HFFc6 (cell line): ENCODE results near the gene TWIST2. TPM values are rescaled to one million over a fixed set of nuclear protein-coding genes. Genes with fewer than 3 reads are reported as not detected.

Experiments used
- DNase-seq: peaks from one replicate; pipeline ENCODE4 v3.0.0-alpha.2; 2018
- H3K27ac Mint-ChIP-seq: 2 replicates; pipeline ENCODE4 v1.8.0; 2020; ENCODE audit warnings: mild to moderate bottlenecking, mixed read lengths
- H3K27me3 Mint-ChIP-seq: 2 replicates; pipeline ENCODE4 v1.8.0; 2021; ENCODE audit warnings: mild to moderate bottlenecking, moderate library complexity, mixed read lengths; ENCODE audit not compliant: insufficient read depth
- H3K36me3 Mint-ChIP-seq: 2 replicates; pipeline ENCODE4 v1.8.0; 2021; ENCODE audit warnings: low read depth, mixed read lengths
- H3K4me1 Mint-ChIP-seq: 2 replicates; pipeline ENCODE4 v1.8.0; 2020; ENCODE audit warnings: low read depth, mixed read lengths
- H3K4me3 Mint-ChIP-seq: 2 replicates; pipeline ENCODE4 v1.8.0; 2020; ENCODE audit warnings: mild to moderate bottlenecking, moderate library complexity, mixed read lengths
- H3K9me3 Mint-ChIP-seq: 2 replicates; pipeline ENCODE4 v1.8.0; 2020; ENCODE audit warnings: mild to moderate bottlenecking, mixed read lengths
- CTCF ChIP-seq: fragments of 200-600 bp; sonication (generic); IDR thresholded peaks from 2 replicates; pipeline ENCODE4 v1.5.0; 2021; ENCODE audit warnings: antibody characterized with exemption, mild to moderate bottlenecking
- total RNA-seq, 6 experiments: library from RNA; stranded (reverse); fragmentation: NEBNext Ultra II Directional; extraction: Animal tissue kit (Norgen Biotek cat#: 25700); gene quantifications; 2 replicates in 1 of 6; 3 replicates in 5 of 6; pipeline ENCODE4 v1.2.3, GENCODE V29; 2021

The TWIST2 gene
- total RNA-seq, 6 experiments from 2014 or later, result 127 to 146 (median 137) TPM

- Mint-ChIP-seq H3K4me1 (peaks cover 99% of the 10 kb centered on the region; the same call in 1 of the 2 replicates), H3K27me3 (peaks cover 50% of the 10 kb centered on the region), H3K4me3 (peak overlapping the region; percentile 83; the same call in 1 of the 2 replicates)
These were observed 42.2 kb downstream of the TWIST2 start for GRCh38 chr2:238890131-238890530.

DNA sequence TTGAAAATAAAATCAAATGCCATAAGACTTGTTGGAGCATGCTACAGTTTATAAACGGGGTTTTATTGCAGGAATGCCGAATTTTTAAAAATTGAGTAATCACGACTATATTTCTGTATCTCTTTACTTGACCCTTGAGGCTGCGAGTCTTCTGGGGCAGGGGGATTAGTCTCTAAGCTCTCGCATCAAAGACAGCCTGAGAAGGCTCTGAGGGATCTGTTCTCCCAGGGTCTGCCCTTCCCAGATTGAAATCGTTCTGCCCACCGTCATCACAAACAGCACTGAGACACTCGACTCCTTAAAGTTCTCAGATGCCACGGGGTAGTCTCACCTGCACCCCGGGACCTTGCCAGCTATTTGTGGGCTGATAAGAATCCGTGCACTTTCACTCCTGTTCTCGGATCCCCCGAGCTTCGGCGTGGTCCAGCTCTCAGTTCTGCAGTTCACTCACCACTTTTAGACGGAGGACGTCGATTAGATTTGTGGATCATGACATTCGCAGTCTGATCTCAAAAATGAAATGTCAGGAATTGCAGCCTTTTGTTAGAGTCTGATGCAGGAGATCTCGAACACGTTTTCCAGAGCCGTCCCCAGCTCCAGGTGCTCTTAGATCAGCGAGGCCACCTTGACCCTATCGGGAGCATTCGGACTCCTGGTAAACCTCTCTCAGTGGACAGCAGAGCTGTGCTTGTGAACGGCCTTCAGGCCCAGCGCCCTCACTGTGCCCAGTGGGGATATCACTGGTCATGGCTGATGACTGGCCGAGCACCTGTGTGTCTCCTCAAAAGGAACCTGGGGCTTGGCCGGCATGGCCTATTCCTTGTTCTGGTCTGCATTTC, 43.0 kb downstream of the TWIST2 start:
- Mint-ChIP-seq H3K27ac (peak overlapping the region; percentile 95), H3K4me3 (peak overlapping the region; percentile 83), H3K27me3 (peaks cover 53% of the 10 kb centered on the region), H3K36me3 (peaks cover 73% of the 10 kb centered on the region), H3K9me3 (no peaks in the 10 kb centered on the region), H3K4me1 (peaks cover 99% of the 10 kb centered on the region; the same call in 1 of the 2 replicates)
- no peak for DNase-seq
- TF ChIP-seq CTCF, result no peak

More at GRCh38 chr2:238890131-238890530, 42.2 kb downstream of the TWIST2 start:
- TF ChIP-seq CTCF, result no peak
- Mint-ChIP-seq H3K27ac (peak overlapping the region; percentile 95), H3K9me3 (no peaks in the 10 kb centered on the region), H3K36me3 (peaks cover 70% of the 10 kb centered on the region)
- no peak for DNase-seq

- peaks cover 52% of the 10 kb centered on the region for H3K27me3 Mint-ChIP-seq
- no peak for TF ChIP-seq CTCF
- peaks cover 67% of the 10 kb centered on the region for H3K36me3 Mint-ChIP-seq
- peak; percentile 64 for DNase-seq
- peak overlapping the region; percentile 95 for H3K27ac Mint-ChIP-seq
- H3K9me3 Mint-ChIP-seq, result no peaks in the 10 kb centered on the region
- H3K4me1 Mint-ChIP-seq, result peaks cover 99% of the 10 kb centered on the region; the same call in 1 of the 2 replicates
- H3K4me3 Mint-ChIP-seq, result peak overlapping the region; percentile 83
These were observed 43.7 kb downstream of the TWIST2 start for GRCh38 chr2:238891457-238892203.

DNA sequence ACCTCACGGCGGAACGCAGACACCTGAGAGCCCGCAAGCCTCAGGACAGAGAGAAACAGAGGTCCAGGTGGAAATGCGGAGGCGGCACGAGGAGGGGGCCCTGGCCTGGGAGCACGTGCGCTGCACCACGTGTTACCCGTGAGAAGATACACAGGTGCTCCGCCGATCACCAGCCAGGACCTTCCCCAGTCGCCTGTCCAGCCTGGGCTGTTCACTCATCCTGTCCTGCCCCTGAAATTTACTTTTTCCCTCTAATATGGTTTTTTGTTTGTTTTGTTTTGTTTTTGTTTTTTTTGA, 44.3 kb downstream of the TWIST2 start:
- Mint-ChIP-seq H3K27ac (peak overlapping the region; percentile 95), H3K27me3 (peaks cover 47% of the 10 kb centered on the region), H3K4me3 (peak overlapping the region; percentile 83), H3K9me3 (no peaks in the 10 kb centered on the region), H3K36me3 (peaks cover 62% of the 10 kb centered on the region), H3K4me1 (peaks cover 99% of the 10 kb centered on the region; the same call in 1 of the 2 replicates)
- DNase-seq, result no peak
- no peak for TF ChIP-seq CTCF

DNA sequence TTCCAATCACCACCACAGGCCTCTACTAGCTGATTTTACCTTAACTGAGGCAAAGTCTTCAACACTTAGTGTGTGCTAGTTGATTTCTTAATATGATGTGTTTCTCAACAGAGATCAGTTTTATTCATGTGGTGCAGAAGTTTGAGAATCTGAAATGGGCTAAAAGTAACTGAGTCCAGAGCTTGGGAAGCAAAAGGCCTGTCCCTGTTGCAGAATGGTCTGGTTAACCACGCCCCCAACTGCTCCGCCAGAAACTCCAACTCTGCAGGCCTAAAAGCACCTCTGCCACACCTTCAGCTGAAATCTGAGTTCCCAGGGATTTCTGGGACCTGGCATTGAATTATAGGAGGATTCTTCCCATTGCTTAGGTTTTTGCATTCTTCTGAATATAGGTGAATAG, 44.9 kb downstream of the TWIST2 start:
- no peak for DNase-seq
- H3K27ac Mint-ChIP-seq, result peak overlapping the region; percentile 95
- peak overlapping the region; percentile 83 for H3K4me3 Mint-ChIP-seq
- H3K36me3 Mint-ChIP-seq, result peaks cover 56% of the 10 kb centered on the region
- H3K4me1 Mint-ChIP-seq, result peaks cover 99% of the 10 kb centered on the region; the same call in 1 of the 2 replicates
- TF ChIP-seq CTCF, result no peak
- no peaks in the 10 kb centered on the region for H3K9me3 Mint-ChIP-seq
- peaks cover 48% of the 10 kb centered on the region for H3K27me3 Mint-ChIP-seq
